Activated T-cell treated with anti-CD3 and anti-CD28 coated beads for 48 hours (primary cell): ENCODE data around the gene PPP1R37.

ENCODE experiments used
- DNase-seq: peaks from one replicate; pipeline ENCODE4 v3.0.0-alpha.2; 2020; ENCODE audit warnings: low read depth

PPP1R37 gene

DNA sequence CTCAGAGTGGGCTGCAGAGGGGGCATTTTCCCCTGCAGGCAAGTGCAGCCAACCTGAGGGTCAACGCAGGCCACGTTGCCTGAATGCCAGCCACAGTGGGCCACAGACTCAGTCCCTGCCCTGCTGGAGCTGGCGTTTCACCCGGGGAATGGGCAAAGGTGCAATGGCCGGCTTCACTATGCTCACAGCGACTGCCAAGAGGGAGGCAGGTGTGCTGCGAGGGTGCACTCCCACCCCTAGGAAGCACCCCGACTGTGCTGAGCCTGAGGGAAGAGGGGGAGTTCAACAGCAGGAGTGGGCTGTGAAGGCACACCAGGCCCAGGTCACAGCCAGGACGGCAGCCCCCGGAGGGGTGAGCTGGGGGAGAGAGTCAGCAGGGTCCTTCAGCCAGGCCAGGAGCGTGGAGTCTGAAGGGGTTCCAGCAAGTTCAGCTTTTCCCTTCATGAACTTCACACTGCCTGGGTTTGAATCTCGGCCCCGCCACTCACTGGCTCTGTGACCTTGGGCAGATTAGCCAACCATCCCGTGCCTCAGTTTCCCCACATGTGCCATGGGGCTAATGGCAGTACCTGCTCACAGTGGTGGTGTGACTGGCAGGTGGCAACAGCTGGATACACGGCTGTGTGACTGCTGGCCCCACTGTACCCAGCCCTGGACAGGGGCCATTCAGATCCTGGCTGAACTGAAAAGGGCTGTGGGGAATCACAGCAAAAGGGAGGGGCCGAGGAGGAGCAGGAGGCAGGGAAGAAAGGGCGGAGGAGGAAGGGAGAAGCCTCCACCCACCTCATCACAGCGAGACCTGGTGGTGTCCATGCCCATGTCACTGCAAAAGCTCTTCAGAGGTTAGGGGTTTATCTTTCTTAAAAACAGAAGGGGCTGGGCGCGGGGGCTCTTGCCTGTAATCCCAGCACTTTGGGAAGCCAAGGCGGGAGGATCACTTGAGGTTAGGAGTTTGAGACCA is 77.4 kb downstream of the PPP1R37 start:
- no peak for DNase-seq

DNA sequence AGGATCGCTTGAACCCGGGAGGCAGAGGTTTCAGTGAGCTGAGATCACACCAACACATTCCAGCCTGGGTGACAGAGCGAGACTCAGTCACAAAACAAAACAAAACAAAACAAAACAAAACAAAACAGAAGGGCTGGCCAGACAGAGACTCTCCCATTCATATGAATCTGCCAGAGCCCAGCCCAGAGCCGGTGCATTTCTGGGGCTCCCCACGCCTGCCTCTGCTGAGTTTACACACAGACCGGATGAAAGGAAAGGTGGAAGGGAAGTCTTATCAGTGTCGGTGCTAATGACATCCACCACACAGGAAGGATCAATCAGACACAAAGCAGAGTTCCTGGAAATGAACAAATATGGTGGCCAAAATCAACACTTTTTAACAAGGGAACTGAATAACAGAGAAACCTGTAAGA is 78.2 kb downstream of the PPP1R37 start:
- DNase-seq, result peak; percentile 25

DNA sequence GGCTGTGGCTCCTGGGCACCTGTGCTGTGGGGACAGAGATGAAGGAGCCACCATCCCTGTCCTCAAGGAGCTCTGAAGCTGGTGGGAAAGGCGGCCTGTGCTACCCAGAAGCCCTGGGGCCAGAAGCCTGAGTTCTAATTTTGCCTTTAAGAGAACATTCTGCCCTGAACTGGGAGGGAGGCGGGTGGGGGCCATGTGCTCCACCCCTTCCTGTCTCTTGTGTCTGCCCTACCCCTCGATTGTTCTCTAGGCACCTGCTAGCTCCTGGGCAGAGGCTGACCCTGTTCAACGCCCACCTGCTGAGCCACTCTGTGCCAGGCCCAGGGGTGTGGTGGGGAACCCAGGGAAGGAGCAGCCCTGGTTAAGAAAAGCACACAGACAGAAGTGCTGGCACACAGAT is 79.2 kb downstream of the PPP1R37 start:
- DNase-seq, result no peak

DNA sequence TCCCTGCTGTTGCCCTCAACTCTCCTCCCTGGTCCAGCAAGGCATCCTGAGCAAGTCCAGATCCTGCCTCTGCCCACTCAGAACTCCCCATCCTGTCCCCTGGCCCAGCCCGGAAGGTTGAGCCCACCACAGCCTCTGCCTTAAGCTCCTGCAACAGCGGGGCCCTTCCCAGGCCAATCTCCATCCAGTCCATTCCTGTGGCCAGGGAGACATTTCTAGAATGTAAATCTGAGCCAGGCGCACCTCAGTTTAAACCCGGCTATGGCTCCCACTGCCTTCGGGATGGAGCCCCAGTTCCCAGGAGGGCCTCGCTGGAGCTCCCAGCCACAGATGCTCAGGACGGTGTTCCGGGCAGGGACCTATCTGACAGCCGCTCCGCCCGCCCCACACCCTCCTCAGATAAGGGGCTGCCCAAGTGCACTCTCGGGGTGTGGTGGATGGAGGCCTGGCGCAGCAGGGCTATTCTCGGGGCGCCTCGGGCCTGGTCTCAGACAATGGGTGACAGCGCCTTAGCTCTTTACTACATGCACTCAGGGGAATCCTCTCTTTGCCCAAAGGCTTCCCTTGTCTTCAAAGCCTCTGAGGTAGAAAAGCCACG is 79.7 kb downstream of the PPP1R37 start:
- no peak for DNase-seq

DNA sequence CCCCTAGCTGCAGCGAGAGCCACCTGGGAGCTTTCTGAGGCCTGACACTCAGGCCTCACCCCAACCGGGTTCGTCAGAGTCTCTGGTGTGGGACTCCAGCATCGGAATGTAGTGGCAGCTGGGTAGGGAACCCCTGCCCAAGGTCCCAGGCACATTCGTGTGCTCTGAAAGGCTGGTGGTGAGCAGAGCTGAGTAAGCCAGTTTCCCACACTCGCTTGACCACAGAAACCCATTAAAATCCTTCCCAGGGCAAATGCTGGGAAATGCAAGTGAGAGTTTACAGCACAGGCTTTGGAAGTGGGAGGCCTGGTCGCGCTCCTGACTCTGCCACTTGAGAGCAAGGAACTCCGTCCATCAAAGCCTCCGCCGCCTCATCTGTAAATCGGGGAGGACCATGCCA is 80.8 kb downstream of the PPP1R37 start:
- DNase-seq, result no peak

DNA sequence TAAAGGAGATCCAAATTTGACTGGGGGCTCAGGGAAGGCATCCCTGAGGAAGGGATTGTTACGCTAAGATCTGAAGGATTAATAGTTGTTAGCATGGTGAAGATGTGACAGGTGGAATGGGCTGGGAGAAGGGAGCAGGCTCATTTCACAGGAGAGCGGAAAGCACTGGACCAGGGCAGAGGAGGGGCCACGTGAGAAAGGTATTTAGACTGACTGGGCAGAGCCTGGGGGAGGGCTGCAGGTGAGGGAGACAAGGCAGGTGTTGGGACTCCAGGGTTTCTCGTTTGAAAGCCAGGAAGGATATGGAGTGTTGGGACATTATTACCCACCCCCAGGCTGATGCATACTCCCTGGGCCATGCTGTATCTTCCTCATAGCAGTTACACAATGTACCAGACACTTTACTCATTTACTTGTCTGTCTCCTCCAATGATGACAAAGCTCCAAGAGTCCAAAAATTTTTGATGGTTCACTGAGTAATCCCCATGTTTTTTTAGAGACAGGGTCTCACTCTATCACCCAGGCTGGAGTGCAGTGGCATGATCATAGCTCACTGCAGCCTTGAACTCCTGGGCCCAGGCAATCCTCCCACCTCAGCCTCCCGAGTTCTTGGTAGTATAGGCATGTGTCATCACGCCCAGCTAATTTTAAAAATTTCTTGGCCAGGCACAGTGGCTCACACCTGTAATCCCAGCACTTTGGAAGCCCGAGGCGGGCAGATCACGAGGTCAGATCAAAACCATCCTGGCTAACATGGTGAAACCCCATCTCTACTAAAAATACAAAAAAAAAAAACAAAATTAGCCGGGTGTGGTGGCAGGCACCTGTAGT is 82.8 kb downstream of the PPP1R37 start:
- no peak for DNase-seq

DNA sequence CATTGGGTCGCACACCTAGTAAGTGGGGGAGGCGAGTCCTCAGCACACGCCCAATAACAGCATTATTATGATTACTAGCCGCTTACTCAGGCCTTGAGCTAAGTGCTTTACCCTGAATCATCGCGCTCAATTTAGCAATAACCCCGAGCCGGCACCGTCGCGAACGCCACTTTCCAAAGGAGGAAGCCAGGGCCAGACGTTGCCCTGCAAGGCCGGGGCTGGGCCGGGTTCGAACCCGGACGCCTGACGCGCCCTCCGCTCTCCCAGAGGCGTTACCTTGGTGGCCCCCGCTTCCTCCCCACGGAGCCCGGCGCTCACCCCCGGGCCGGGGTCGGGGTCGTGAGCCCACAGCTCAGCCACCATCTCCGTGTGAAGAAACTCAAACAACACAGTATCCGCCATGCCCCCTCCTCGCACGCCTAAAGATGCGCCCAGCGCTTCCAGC is 84.9 kb downstream of the PPP1R37 start, which contains the start of gene TRAPPC6A:
Gene TRAPPC6A, minus strand, starts transcription at position 421 of the 445 bp plus-strand sequence. Its CDS starts 19 bp downstream, at position 402.
- no peak for DNase-seq

DNA sequence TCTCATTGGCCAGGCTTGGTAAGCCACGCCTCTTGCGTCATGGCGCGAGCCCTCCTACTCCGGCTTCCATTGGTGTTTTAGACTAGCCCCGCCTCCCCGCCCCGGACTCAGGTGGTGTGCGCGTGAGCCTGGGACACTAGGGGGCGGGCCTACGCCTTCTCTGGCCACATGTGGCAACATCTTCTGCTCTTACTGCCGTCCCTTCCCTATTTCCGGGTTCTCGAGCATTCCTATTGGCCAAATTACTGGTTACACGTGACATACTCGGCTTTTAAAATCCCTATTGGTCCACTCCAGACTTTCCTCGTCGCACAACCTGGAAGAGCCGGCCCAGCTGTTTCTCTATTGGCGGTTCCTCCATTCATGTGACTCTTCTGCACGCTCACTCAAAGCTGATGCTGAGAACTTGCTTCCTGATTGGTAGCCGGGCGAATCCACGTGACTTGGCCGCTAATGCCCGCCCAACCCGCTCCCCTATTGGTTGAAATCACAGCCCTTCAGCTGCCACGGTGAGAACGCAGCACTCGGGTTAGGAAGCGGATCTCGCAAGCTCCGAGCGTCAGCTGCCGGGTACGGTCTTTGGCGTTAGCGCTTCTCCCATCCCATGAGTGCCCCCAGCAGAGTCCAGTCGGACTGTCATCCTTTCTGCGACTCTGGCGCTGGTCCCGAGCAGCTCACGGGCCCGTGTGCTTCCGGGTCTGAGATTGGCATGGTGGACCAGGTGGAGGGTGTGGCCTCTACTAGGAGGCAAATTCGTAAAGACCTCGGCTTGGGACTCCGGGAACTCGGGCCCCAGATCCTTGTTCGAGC is 85.5 kb downstream of the PPP1R37 start, which contains the start of gene BLOC1S3:
Gene BLOC1S3, plus strand, starts transcription at position 523 of the 810 bp plus-strand sequence. CDS start 513 bp downstream, outside the sequence.
- peak; percentile 100 for DNase-seq

DNA sequence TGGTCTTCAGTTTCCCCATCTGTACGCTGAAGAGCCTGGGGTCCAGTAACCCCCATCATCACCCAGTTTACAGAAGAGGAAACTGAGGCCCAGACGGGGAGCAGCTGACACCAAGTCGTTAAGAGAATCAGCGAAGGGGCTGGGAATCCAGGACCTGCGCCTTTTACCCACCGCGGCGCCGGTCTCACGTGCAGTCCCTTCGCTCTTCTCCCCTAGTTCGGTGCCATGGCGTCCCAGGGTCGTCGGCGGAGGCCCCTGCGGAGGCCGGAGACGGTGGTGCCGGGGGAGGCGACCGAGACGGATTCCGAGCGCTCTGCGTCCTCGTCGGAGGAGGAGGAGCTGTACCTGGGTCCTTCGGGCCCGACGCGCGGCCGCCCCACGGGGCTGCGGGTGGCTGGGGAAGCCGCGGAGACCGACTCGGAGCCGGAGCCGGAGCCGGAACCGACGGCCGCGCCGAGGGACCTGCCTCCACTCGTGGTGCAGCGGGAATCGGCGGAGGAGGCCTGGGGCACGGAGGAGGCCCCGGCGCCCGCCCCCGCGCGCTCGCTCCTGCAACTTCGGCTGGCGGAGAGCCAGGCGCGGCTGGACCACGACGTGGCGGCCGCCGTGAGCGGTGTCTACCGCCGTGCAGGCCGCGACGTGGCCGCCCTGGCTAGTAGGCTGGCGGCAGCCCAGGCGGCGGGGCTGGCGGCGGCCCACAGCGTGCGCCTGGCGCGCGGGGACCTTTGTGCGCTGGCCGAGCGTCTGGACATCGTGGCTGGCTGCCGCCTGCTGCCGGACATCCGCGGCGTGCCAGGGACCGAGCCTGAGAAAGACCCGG is 86.3 kb downstream of the PPP1R37 start:
- peak; percentile 38 for DNase-seq

DNA sequence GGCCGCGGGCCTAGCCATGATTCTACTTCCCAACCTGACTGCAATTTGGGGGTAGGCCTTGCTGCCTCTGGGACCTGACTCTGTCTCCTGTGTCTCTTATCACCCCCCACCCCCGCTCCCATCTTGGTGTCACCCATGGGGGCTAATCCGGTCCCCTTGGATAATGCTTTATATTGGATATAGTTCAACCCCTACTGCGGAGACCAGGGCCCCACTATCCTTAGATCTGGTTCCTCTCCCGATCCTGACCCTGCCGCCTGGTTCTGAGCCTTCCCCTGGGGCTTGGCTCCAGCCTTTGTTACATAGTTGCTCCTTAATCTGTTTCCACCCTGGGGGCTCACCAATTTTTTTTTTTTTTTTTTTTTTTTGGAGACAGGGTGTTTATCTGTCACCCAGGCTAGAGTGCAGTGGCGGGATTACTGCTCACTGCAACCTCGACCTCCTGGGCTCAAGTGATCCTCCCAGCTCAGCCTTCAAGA is 87.0 kb downstream of the PPP1R37 start:
- DNase-seq, result no peak

DNA sequence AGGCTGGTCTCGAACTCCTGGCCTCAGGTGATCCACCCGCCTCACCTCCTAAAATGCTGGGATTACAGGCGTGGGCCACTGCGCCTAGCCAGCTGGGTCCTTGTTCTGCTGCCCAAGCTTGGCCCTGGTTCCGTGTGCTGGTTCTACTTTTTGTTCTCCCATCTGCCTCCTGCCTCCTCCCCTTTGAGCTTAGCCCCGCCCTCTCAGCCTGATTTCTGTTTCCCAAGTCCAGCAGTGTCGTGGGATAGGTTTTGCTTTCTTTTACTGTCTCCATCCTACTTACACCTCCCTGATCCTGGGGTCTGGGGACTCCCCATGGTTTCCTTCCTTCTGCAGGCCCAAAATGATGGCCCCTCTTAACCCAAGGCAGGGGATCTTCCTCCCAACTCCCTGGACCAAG is 88.0 kb downstream of the PPP1R37 start:
- DNase-seq, result no peak

DNA sequence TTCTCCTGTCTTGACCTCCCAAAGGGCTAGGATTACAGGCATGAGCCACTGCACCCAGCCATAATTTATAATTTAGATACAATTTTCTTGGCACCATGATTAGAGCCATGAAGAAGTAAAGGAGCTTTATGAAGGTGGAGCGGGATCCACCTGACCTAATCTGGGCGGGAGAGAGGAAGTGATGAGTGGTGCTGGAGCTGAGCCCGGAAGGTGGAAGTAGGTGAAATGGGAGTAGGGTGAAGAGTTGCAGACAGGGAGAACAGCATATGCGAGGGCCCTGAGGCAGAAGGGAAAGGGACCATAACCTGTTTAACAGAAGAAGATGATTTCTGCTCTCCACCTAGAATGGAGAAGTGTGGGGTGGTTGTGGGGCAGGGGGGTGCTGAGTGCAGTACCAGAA is 89.8 kb downstream of the PPP1R37 start:
- no peak for DNase-seq

DNA sequence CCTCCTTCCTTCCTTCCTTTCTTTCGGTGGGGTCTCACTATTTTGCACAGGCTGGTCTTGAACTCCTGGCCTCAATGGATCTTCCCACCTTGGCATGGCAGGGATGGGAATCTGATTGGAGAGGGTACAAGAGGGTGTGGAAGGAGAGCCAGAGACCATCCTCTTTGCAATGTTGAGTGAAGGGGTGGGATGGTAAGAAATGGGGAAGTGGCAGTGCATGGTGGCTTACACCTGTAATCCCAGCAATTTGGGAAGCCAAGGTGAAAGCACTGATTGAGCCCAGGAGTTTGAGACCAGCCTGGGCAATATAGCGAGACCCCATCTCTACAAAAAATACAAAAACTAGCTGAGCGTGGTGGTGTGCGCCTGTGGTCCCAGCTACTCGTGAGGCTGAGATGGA is 91.1 kb downstream of the PPP1R37 start:
- no peak for DNase-seq

DNA sequence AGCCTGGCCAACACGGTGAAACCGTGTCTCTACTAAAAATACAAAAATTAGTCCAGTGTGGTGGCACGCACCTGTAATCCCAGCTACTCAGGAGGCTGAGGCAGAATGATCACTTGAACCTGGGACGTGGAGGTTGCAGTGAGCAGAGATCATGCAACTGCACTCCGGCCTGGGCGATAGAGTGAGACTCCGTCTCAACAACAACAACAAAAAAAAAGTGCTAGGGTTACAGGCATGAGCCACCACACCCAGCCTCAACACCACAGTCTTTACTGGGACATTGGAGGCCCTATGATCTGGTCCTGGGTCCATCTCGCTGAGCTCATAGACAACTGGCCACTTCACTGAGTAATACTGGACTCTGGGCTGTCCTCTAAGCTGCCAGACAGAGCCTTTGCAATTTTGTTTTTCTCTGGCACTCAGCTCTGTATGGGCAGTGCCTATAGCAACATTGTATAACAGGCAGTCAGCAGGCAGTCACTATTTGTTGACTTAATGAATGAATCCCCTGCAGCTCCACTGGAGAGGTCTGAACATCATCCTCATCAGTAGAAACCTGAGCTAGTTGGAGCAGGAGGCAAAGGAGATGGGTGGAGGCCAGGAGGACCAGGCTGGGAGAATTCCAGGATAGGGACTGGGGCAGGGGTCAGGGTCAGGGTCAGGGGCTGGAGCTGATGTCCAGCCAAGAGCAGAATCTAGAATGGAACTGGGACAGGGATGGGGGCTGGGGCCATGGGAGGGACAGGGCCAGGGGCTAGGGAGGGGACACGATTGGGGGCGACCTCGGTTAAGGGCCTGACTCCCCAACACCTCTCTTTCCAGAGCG is 93.7 kb downstream of the PPP1R37 start:
- DNase-seq, result no peak

DNA sequence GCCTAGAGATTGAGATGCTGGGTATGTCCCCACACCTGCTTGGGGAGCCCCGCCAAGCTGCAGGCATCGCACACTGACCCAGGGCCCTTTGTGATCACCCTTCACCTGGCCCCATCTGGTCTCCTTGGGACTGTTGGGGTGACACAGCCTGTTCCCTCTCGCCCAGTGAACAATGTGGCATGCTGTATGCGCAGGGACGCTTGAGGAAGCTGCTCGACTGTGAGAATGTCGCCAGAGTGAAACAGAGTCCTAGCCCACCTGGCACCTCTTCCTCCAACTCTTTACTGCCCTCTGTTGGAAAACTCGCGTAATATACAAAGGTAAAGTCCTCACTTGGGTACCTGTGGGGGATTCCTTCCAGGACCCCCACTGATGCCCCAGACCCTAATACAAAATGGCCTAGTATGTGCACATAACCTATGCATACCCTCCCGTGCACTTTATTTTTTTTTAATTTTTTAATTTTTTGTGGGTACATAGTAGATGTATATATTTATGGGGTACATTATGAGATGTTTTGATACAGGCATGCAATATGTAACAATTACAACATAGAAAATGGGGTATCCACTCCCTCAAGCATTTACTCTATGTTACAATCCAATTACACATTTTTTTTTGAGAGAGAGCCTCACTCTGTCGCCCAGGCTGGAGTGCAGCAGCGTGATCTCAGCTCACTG is 94.6 kb downstream of the PPP1R37 start:
- no peak for DNase-seq

DNA sequence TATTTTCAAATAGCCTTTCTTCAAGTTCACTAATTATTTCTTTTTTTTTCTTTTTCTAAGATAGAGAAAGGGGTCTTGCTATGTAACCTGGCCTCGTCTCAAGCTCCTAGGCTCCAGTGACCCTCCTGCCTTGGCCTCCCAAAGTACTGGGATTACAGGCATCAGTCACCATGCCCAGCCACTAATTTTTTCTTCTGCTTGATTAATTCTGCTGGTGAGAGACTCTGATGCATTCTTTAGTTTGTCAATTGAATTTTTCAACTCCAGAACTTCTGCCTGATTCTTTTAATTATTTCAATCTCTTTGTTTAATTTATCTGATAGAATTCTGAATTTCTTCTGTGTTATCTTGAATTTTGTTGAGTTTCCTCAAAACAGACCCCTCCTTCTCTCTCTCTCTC is 97.0 kb downstream of the PPP1R37 start:
- no peak for DNase-seq

DNA sequence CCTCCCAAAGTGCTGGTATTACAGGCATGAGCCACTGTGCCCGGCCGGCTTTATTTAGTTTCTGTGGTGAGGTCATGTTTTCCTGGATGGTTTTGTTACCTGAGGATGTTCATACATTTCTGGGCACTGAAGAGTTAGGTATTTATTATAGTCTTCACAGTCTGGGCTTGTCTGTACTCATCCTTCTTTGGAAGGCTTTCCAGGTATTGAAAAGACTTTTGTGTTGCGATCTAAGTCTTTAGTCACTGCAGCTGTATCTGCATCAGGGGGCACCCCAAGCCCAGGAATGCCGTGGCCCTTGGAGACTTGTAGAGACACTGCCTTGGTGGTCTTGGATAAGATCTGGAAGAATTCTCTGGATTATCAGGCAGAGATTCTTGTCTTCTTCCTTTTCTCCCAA is 98.4 kb downstream of the PPP1R37 start:
- DNase-seq, result no peak

DNA sequence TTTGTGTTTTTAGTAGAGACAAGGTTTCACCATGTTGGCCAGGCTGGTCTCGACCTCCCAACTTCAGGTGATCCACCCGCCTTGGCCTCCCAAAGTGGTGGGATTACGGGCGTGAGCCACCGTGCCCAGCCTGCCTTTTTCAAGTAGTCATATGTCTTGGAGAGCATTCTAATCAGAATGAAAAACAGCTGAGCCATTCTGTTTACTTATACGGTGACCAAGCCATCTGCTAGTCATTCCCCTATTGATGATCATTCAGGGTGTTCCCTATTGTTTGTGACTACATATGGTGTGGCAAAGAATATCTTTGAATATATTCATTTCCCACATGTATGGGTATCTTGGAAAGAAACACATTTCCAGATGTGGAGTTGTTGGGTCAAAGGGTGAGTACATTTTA is 102.8 kb downstream of the PPP1R37 start:
- no peak for DNase-seq
